ENCODE data around the gene FBXW2. TPM values are rescaled to one million over a fixed set of nuclear protein-coding genes. Genes with fewer than 3 reads are reported as not detected.

Gene FBXW2
- total and polyA plus RNA-seq, 10 of the 15 experiments (the other 5 are each of a cell fraction or from before 2014, with no cell fraction given): 2.9 to 56.9 (median 39.1) TPM

DNA sequence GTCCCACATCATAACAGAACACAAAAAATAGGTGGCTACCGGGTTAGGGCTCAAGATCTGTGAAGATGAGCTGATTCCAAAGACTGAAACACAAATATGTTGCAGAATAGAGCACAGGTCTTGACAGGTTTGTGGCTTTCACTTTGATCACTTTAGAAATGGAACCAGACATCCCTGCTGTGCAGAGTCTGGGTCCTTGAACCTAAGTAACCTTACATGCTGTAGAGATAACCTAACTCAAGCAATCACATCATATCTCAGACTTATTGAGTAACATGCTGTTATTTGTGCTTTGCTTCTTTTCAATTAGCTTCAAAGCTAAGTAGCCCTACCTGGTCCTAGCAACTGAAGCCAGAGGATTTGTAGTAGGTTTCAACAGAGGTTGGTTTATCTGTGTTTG, 24.3 kb downstream of the FBXW2 start:
- no peak overlapping the region for H3K4me3 ChIP-seq
- in situ Hi-C loops (cut with MboI) (no loop called here), intact Hi-C loops (cut with micrococcal nuclease; ENCODE audit: unreplicated experiment) (no loop called here)
- ChIA-PET SMC1A (ENCODE audit: uncharacterized antibody, unreplicated experiment) (interaction anchor here (2.2 kb wide), 1 partner anchor 13 kb away, joined by 5 read pairs; no protein-coding TSS in a partner anchor), CTCF (interaction anchor here (0.7 to 2.3 kb wide), 2 partner anchors 13 to 509 kb away, joined by 3 to 8 read pairs; no protein-coding TSS in a partner anchor), POLR2A (no interaction called here), RAD21 (ENCODE audit: unreplicated experiment) (no interaction called here)
- H2AFZ ChIP-seq (ENCODE audit: control insufficient read depth, low read depth, low read length): no peak overlapping the region
- DNase-seq (ENCODE audit: low read depth, low spot score) (no peak), FAIRE-seq (peak; percentile 38), ATAC-seq (no peak)
- H3K4me1 ChIP-seq (ENCODE audit: control insufficient read depth, insufficient read depth, low read length): no peaks in the 10 kb centered on the region
- H3K27me3 ChIP-seq (replicated peaks in 1 of 2; ENCODE audit: control insufficient read depth in 2 of 2, insufficient read depth in 2 of 2, low read length in 1 of 2): no peaks in the 10 kb centered on the region
- H3K36me3 ChIP-seq (ENCODE audit: control insufficient read depth in 2 of 2, insufficient read depth in 2 of 2, low read length in 1 of 2): peaks cover 6 to 50% of the 10 kb centered on the region in 2 experiments
- H3K27ac ChIP-seq (ENCODE audit: control insufficient read depth, insufficient read depth): no peak overlapping the region
- TF ChIP-seq BRCA1 (IDR thresholded peaks at IDR 0.05; ENCODE audit: low read depth, low read length) (no peak), FOS (IDR thresholded peaks at IDR 0.05; ENCODE audit: borderline replicate concordance, extremely low read depth, insufficient read length) (no peak), CBX5 (IDR thresholded peaks at IDR 0.05; ENCODE audit: low read depth) (no peak), NFYA (IDR thresholded peaks at IDR 0.05; ENCODE audit: borderline replicate concordance, low read depth, low read length) (no peak)
- H3K4me2 ChIP-seq (ENCODE audit: control insufficient read depth, insufficient read depth): no peak overlapping the region
- WGBS (ENCODE audit: insufficient coverage, insufficient replicate concordance, low lambda C conversion rate, missing lambda C conversion rate): 96% methylated on average over 1 of the region's 1 CpG
- H3K9me3 ChIP-seq (replicated peaks; ENCODE audit: control insufficient read depth, insufficient read depth, low read length): no peaks in the 10 kb centered on the region
- no peaks in the 10 kb centered on the region for H3K79me2 ChIP-seq (ENCODE audit: control insufficient read depth, insufficient read depth, low read length)
- H4K20me1 ChIP-seq (ENCODE audit: control insufficient read depth, insufficient read depth): no peaks in the 10 kb centered on the region
- no peak overlapping the region for H3K9ac ChIP-seq (ENCODE audit: control insufficient read depth, insufficient read depth, low read length)
- BruUV-seq (replicated peaks): no TSS peak

GRCh38 chr9:120768247-120768646, 25.0 kb downstream of the FBXW2 start:
- ChIA-PET SMC1A (ENCODE audit: uncharacterized antibody, unreplicated experiment) (interaction anchor here (1.6 to 2.2 kb wide), 2 partner anchors 12 to 292 kb away, joined by 5 to 6 read pairs; no protein-coding TSS in a partner anchor), CTCF (interaction anchor here (0.7 to 2.3 kb wide), 3 partner anchors 12 to 510 kb away, joined by 3 to 8 read pairs (median 3); no protein-coding TSS in a partner anchor), RAD21 (ENCODE audit: unreplicated experiment) (interaction anchor here (1.0 kb wide), 2 partner anchors 12 to 292 kb away, joined by 4 read pairs; no protein-coding TSS in a partner anchor), POLR2A (no interaction called here)
- Histone ChIP-seq H3K4me2 (ENCODE audit: control insufficient read depth, insufficient read depth) (no peak overlapping the region), H3K36me3 (ENCODE audit: control insufficient read depth in 2 of 2, insufficient read depth in 2 of 2, low read length in 1 of 2) (peaks cover 8 to 45% of the 10 kb centered on the region in 2 experiments), H2AFZ (ENCODE audit: control insufficient read depth, low read depth, low read length) (no peak overlapping the region), H3K9me3 (replicated peaks; ENCODE audit: control insufficient read depth, insufficient read depth, low read length) (no peaks in the 10 kb centered on the region), H3K27ac (ENCODE audit: control insufficient read depth, insufficient read depth) (no peak overlapping the region), H3K9ac (ENCODE audit: control insufficient read depth, insufficient read depth, low read length) (no peak overlapping the region), H3K4me1 (ENCODE audit: control insufficient read depth, insufficient read depth, low read length) (no peaks in the 10 kb centered on the region), H3K4me3 (no peak overlapping the region), H3K27me3 (replicated peaks in 1 of 2; ENCODE audit: control insufficient read depth in 2 of 2, insufficient read depth in 2 of 2, low read length in 1 of 2) (no peaks in the 10 kb centered on the region), H3K79me2 (ENCODE audit: control insufficient read depth, insufficient read depth, low read length) (no peaks in the 10 kb centered on the region), H4K20me1 (ENCODE audit: control insufficient read depth, insufficient read depth) (no peaks in the 10 kb centered on the region)
- FAIRE-seq (no peak), DNase-seq (ENCODE audit: low read depth, low spot score) (no peak), ATAC-seq (no peak)
- intact Hi-C loops (cut with micrococcal nuclease; ENCODE audit: unreplicated experiment) (no loop called here), in situ Hi-C loops (cut with MboI) (no loop called here)
- 98% methylated on average over 4 of the region's 4 CpGs for WGBS (ENCODE audit: insufficient coverage, insufficient replicate concordance, low lambda C conversion rate, missing lambda C conversion rate)
- TF ChIP-seq MXI1 (IDR thresholded peaks at IDR 0.05; ENCODE audit: low read depth, low read length): no peak
- BruUV-seq (replicated peaks): no TSS peak

Measured in GM12878 (cell line).